ENCODE results near the gene TEAD1. TPM values are rescaled to one million over a fixed set of nuclear protein-coding genes. Genes with fewer than 3 reads are reported as not detected.

Gene TEAD1
- total and polyA plus RNA-seq, 10 of the 15 experiments (the other 5 are each of a cell fraction or from before 2014, with no cell fraction given) = 0.01 to 0.59 (median 0.04) TPM; not detected in 6

- TF ChIP-seq SMAD1 (IDR thresholded peaks at IDR 0.05; ENCODE audit: low read depth, partially characterized antibody) (no peak), CBX5 (IDR thresholded peaks at IDR 0.05; ENCODE audit: low read depth) (no peak), USF2 (IDR thresholded peaks at IDR 0.05; ENCODE audit: borderline replicate concordance, low read depth, low read length) (no peak)
Measured at GRCh38 chr11:12831471-12832202, 157.4 kb downstream of the TEAD1 start (continued).

DNA sequence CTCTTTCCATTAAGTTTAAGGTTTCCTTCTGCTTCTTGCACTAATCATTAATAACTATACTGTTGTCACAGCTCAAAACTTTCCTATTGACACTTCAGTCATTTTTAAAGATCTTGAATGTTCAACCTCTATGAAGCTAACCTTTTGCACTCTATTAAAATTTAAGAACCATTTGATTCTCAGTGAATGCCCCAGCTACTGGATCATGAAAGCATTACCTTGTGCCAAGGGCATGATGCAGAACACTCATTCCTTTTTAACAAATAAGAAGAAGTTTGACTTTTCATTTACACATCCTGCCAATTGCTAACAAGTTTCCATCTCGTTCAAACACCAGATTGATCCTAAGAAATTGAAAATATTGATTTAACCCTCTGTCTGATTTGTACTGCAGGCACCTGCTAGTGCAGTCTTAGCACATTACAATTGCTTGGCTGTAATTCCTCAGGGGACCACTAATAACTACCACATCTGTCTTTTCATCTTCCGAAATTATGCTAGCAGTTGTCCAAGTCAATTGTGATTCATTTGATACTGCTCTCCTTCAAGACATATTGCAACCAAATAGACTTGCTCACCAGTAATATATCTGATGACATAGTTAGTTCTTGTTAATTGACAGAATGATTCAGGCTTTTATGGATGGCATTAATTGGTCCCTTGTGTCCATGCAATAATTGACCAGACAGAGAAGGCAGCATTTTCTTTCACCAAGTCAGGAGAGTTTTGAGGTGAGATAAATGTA lies 158.4 kb downstream of the TEAD1 start:
- Histone ChIP-seq H3K9me3 (replicated peaks; ENCODE audit: control insufficient read depth, insufficient read depth, low read length) (no peaks in the 10 kb centered on the region), H3K36me3 (ENCODE audit: control insufficient read depth in 2 of 2, insufficient read depth in 2 of 2, low read length in 1 of 2) (no peaks in the 10 kb centered on the region), H3K4me1 (ENCODE audit: control insufficient read depth, insufficient read depth, low read length) (no peaks in the 10 kb centered on the region), H3K4me2 (ENCODE audit: control insufficient read depth, insufficient read depth) (no peak overlapping the region), H3K27ac (ENCODE audit: control insufficient read depth, insufficient read depth) (no peak overlapping the region), H3K79me2 (ENCODE audit: control insufficient read depth, insufficient read depth, low read length) (no peaks in the 10 kb centered on the region), H3K27me3 (replicated peaks in 1 of 2; ENCODE audit: control insufficient read depth in 2 of 2, insufficient read depth in 2 of 2, low read length in 1 of 2) (no peaks in the 10 kb centered on the region), H4K20me1 (ENCODE audit: control insufficient read depth, insufficient read depth) (no peaks in the 10 kb centered on the region), H3K9ac (ENCODE audit: control insufficient read depth, insufficient read depth, low read length) (no peak overlapping the region), H2AFZ (ENCODE audit: control insufficient read depth, low read depth, low read length) (no peak overlapping the region), H3K4me3 (no peak overlapping the region)
- 0% methylated on average over 2 of the region's 2 CpGs for WGBS (ENCODE audit: insufficient coverage, insufficient replicate concordance, low lambda C conversion rate, missing lambda C conversion rate)
- ChIA-PET POLR2A (no interaction called here), CTCF (no interaction called here), RAD21 (ENCODE audit: unreplicated experiment) (no interaction called here), SMC1A (ENCODE audit: uncharacterized antibody, unreplicated experiment) (no interaction called here)
- no TSS peak for BruUV-seq (replicated peaks)
- ATAC-seq = no peak
- DNase-seq (ENCODE audit: low read depth, low spot score) = no peak
- FAIRE-seq = no peak
- in situ Hi-C loops (cut with MboI) (no loop called here), intact Hi-C loops (cut with micrococcal nuclease; ENCODE audit: unreplicated experiment) (no loop called here)
- TF ChIP-seq NFXL1 (IDR thresholded peaks at IDR 0.05; ENCODE audit: borderline replicate concordance) = no peak
- TF ChIP-seq ATF2 (IDR thresholded peaks at IDR 0.05; ENCODE audit: low read length) = no peak
- TF ChIP-seq ZBTB4 (CRISPR knock-in tag; IDR thresholded peaks at IDR 0.05) = no peak
- no peak for TF ChIP-seq PKNOX1 (IDR thresholded peaks at IDR 0.05)
- TF ChIP-seq BMI1 (IDR thresholded peaks at IDR 0.05; ENCODE audit: borderline replicate concordance) = no peak
- TF ChIP-seq NFYB (IDR thresholded peaks at IDR 0.05; ENCODE audit: insufficient read depth, low read depth, low read length) = no peak
- no peak for TF ChIP-seq RAD51 (IDR thresholded peaks at IDR 0.05)
- TF ChIP-seq RCOR1 (conservative IDR thresholded peaks at IDR 0.05; ENCODE audit: low read depth, low read length) = no peak
- no peak for TF ChIP-seq IRF4 (IDR thresholded peaks at IDR 0.05; ENCODE audit: low read depth, low read length)
- TF ChIP-seq MYC (IDR thresholded peaks at IDR 0.05; ENCODE audit: insufficient read depth, insufficient read length, insufficient replicate concordance, low read length, severe bottlenecking) = no peak
- no peak for TF ChIP-seq MTA2 (IDR thresholded peaks at IDR 0.05; ENCODE audit: low read depth)
